Esophagus (tissue), 2 donors: Measurements from ENCODE around the gene ZMYND10. TPM values are rescaled to one million over a fixed set of nuclear protein-coding genes. Genes with fewer than 3 reads are reported as not detected.

ENCODE experiments used
- H3K27ac ChIP-seq, 2 donors: one replicate each; pipeline ENCODE4 v1.5.1; 2013; ENCODE audit warnings: low read depth in 2 of 2, mild to moderate bottlenecking in 2 of 2, inconsistent platforms in 1 of 2, low read length in 1 of 2, moderate library complexity in 1 of 2
- H3K27me3 ChIP-seq, 2 donors: one replicate each; pipeline ENCODE4 v1.6.1; 2013; ENCODE audit warnings: low read length in 2 of 2, control low read depth in 1 of 2, mild to moderate bottlenecking in 1 of 2; ENCODE audit not compliant: insufficient read depth in 2 of 2, control insufficient read depth in 1 of 2
- H3K36me3 ChIP-seq, 2 donors: one replicate each; pipeline ENCODE4 v1.6.1; 2013; ENCODE audit warnings: low read length in 1 of 2; ENCODE audit not compliant: control insufficient read depth in 2 of 2, insufficient read depth in 2 of 2
- H3K4me1 ChIP-seq, 2 donors: one replicate each; pipeline ENCODE4 v1.6.1; 2013; ENCODE audit warnings: low read length in 1 of 2; ENCODE audit not compliant: control insufficient read depth in 2 of 2, insufficient read depth in 2 of 2
- H3K4me3 ChIP-seq, 2 donors: one replicate each; pipeline ENCODE4 v1.5.1; 2013; ENCODE audit warnings: low read length in 2 of 2, mild to moderate bottlenecking in 2 of 2, low read depth in 1 of 2, moderate library complexity in 1 of 2
- H3K9me3 ChIP-seq, 2 donors: one replicate each; pipeline ENCODE4 v1.6.1; 2013; ENCODE audit warnings: mild to moderate bottlenecking in 2 of 2, low read depth in 1 of 2, low read length in 1 of 2, moderate library complexity in 1 of 2; ENCODE audit not compliant: control insufficient read depth in 2 of 2, insufficient read depth in 1 of 2
- WGBS, 2 donors: extraction: QIAGEN DNeasy Blood & Tissue Kit; methylation state at CpG; one replicate each; pipeline ENCODE4 v1.1.7; 2013; 5-methylcytosine and 5-hydroxymethylcytosine counted together
- polyA plus RNA-seq, 2 donors: library from polyadenylated mRNA; stranded (reverse); fragments of 200-250 nt; gene quantifications; one replicate each; pipeline ENCODE4 v1.2.3, GENCODE V29; 2013
- donor health status: healthy with polysubstance abuse.
- donor health status: Bipolar disorder and iron deficiency.

ZMYND10 gene
- polyA plus RNA-seq, 2 donors = 0.29 to 0.35 TPM

GRCh38 chr3:50299929-50300680 is 45.4 kb downstream of the ZMYND10 start:
- Histone ChIP-seq H3K9me3 (no peaks in the 10 kb centered on the region), H3K4me3 (peak overlapping the region; percentile 2 to 38), H3K36me3 (peaks cover 0 to 4% of the 10 kb centered on the region in 2 donors), H3K4me1 (peaks cover 9 to 29% of the 10 kb centered on the region in 2 donors), H3K27me3 (no peaks in the 10 kb centered on the region), H3K27ac (peak overlapping the region; percentile 88 to 98)
- WGBS, 2 donors = 47 to 51% methylated on average over 12 of the region's 12 CpGs

- peak overlapping the region; percentile 2 to 38 for H3K4me3 ChIP-seq
- 0 to 1% methylated on average over 12 of the region's 12 CpGs for WGBS, 2 donors
- H3K36me3 ChIP-seq = peaks cover 0 to 4% of the 10 kb centered on the region in 2 donors
- H3K4me1 ChIP-seq = peaks cover 9 to 29% of the 10 kb centered on the region in 2 donors
- H3K27me3 ChIP-seq = no peaks in the 10 kb centered on the region
- no peaks in the 10 kb centered on the region for H3K9me3 ChIP-seq
- peak overlapping the region; percentile 88 to 98 for H3K27ac ChIP-seq
Observed at GRCh38 chr3:50299638-50299928, 45.9 kb downstream of the ZMYND10 start.

GRCh38 chr3:50298836-50299637 is 46.5 kb downstream of the ZMYND10 start, which contains the start of the genes HYAL3 and NAA80:
TSS of gene HYAL3 (minus strand) at chr3:50299405. CDS start at chr3:50295602, 3,803 bp downstream.
TSS of gene NAA80 (minus strand) at chr3:50299405. CDS start at chr3:50297463, 1,942 bp downstream.
- 0% methylated on average over 61 of the region's 61 CpGs for WGBS, 2 donors
- peak within 1 kb of the TSS; percentile 59 to 62 for H3K4me3 ChIP-seq
- peaks cover 9 to 29% of the 10 kb centered on the region in 2 donors for H3K4me1 ChIP-seq
- H3K36me3 ChIP-seq = peaks cover 0 to 4% of the 10 kb centered on the region in 2 donors
- H3K27me3 ChIP-seq = no peaks in the 10 kb centered on the region
- H3K27ac ChIP-seq = peak within 1 kb of the TSS; percentile 88 to 98
- H3K9me3 ChIP-seq = no peaks in the 10 kb centered on the region

GRCh38 chr3:50297896-50298725 is 47.4 kb downstream of the ZMYND10 start:
- Histone ChIP-seq H3K27ac (peak overlapping the region; percentile 81 to 98), H3K9me3 (no peaks in the 10 kb centered on the region), H3K36me3 (peaks cover 0 to 4% of the 10 kb centered on the region in 2 donors), H3K4me3 (peak overlapping the region; percentile 59 to 62), H3K4me1 (peaks cover 5 to 27% of the 10 kb centered on the region in 2 donors), H3K27me3 (no peaks in the 10 kb centered on the region)
- 47% methylated on average over 9 of the region's 9 CpGs for WGBS, 2 donors

- WGBS, 2 donors = 80 to 88% methylated on average over 2 of the region's 2 CpGs
- no peak overlapping the region for H3K4me3 ChIP-seq
- no peaks in the 10 kb centered on the region for H3K9me3 ChIP-seq
- H3K27me3 ChIP-seq = no peaks in the 10 kb centered on the region
- H3K36me3 ChIP-seq = peaks cover 0 to 4% of the 10 kb centered on the region in 2 donors
- H3K27ac ChIP-seq = no peak overlapping the region
- peaks cover 5 to 28% of the 10 kb centered on the region in 2 donors for H3K4me1 ChIP-seq
Observed at GRCh38 chr3:50297384-50297775, 48.2 kb downstream of the ZMYND10 start.

GRCh38 chr3:50296721-50297383 is 48.7 kb downstream of the ZMYND10 start:
- no peak overlapping the region for H3K27ac ChIP-seq
- 93 to 94% methylated on average over 17 to 18 of the region's 18 CpGs for WGBS, 2 donors
- H3K36me3 ChIP-seq = peaks cover 0 to 4% of the 10 kb centered on the region in 2 donors
- H3K4me3 ChIP-seq = no peak overlapping the region
- H3K27me3 ChIP-seq = no peaks in the 10 kb centered on the region
- no peaks in the 10 kb centered on the region for H3K9me3 ChIP-seq
- peaks cover 2 to 26% of the 10 kb centered on the region in 2 donors for H3K4me1 ChIP-seq

GRCh38 chr3:50295553-50296431 is 49.7 kb downstream of the ZMYND10 start:
- no peak overlapping the region for H3K27ac ChIP-seq
- no peak overlapping the region for H3K4me3 ChIP-seq
- WGBS, 2 donors = 86% methylated on average over 8 of the region's 8 CpGs
- no peaks in the 10 kb centered on the region for H3K9me3 ChIP-seq
- H3K36me3 ChIP-seq = peaks cover 0 to 4% of the 10 kb centered on the region in 2 donors
- H3K27me3 ChIP-seq = no peaks in the 10 kb centered on the region
- peaks cover 2 to 31% of the 10 kb centered on the region in 2 donors for H3K4me1 ChIP-seq
